K562 (cell line): ENCODE data around the gene GOLIM4. TPM values are rescaled to one million over a fixed set of nuclear protein-coding genes. Genes with fewer than 3 reads are reported as not detected.

Source experiments
- CHD7 ChIP-seq: fragments of 200-600 bp; sonication (generic); IDR thresholded peaks from one replicate; pipeline ENCODE4 v1.6.1; 2012; ENCODE audit warnings: mild to moderate bottlenecking, low read depth, low read length, inconsistent platforms
- EZH2 ChIP-seq: IDR thresholded peaks from 2 replicates; pipeline ENCODE4 v1.6.1; 2012; ENCODE audit warnings: low read depth, mild to moderate bottlenecking, inconsistent platforms, low read length, borderline replicate concordance
- HDAC6 ChIP-seq: IDR thresholded peaks from 2 replicates; pipeline ENCODE4 v1.6.1; 2012; ENCODE audit warnings: low read depth, mild to moderate bottlenecking, control low read depth, inconsistent platforms, low read length, moderate library complexity
- HNRNPH1 ChIP-seq: fragments of 200-400 bp; formaldehyde crosslinking; optimal IDR thresholded peaks from 2 replicates; pipeline ENCODE3; 2017; ENCODE audit warnings: low read depth, mild to moderate bottlenecking, low read length, moderate library complexity
- ID3 ChIP-seq, 2 experiments: fragments of 250-450 bp in 1 of 2; fragments of 450-650 bp in 1 of 2; sonication (Bioruptor Pico) in 1 of 2; IDR thresholded peaks; 2 replicates each; pipeline versions ENCODE4 v1.6.1 to v1.8.0; 2016 to 2021; ENCODE audit warnings: mild to moderate bottlenecking in 2 of 2, moderate library complexity in 2 of 2, missing compliant biosample characterization in 1 of 2, missing genetic modification characterization in 1 of 2
- NR2C2 ChIP-seq, 2 experiments: fragments of 200-800 bp in 1 of 2; sonication (Bioruptor generic) in 1 of 2; sonication (generic) in 1 of 2; formaldehyde crosslinking in 1 of 2; IDR thresholded peaks; 2 replicates each; pipeline versions ENCODE4 v1.6.1 to v1.8.0; 2016 to 2022; ENCODE audit warnings: mild to moderate bottlenecking in 1 of 2, missing compliant biosample characterization in 1 of 2, missing genetic modification characterization in 1 of 2, missing genetic modification reagents in 1 of 2
- SMAD1 ChIP-seq: fragments of 150-350 bp; IDR thresholded peaks from 2 replicates; pipeline ENCODE4 v1.6.1; 2014; ENCODE audit warnings: low read length, low read depth; ENCODE audit not compliant: partially characterized antibody
- TEAD2 ChIP-seq: fragments of 450-650 bp; IDR thresholded peaks from 2 replicates; pipeline ENCODE4 v1.6.1; 2016; ENCODE audit warnings: missing genetic modification characterization, control low read depth, missing compliant biosample characterization
- TFAP4 ChIP-seq: sonication (generic); formaldehyde crosslinking; IDR thresholded peaks from 2 replicates; pipeline ENCODE4 v1.8.0; 2022; ENCODE audit warnings: missing genetic modification reagents, mild to moderate bottlenecking, moderate library complexity, borderline replicate concordance
- ZNF224 ChIP-seq: sonication (generic); formaldehyde crosslinking; IDR thresholded peaks from 2 replicates; pipeline ENCODE4 v1.8.0; 2022; ENCODE audit warnings: mild to moderate bottlenecking, missing genetic modification reagents
- polyA plus RNA-seq, 8 experiments: library from polyadenylated mRNA; depleted of rRNA in 4 of 8; stranded (reverse) in 5 of 8; unstranded in 3 of 8; fragments of >200 nt; fragmentation: Nextera tagmentation in 2 of 8; fragmentation: Illumina TruSeq in 1 of 8; extraction: Ambion mirVana in 2 of 8; extraction: Trizol in 1 of 8; gene quantifications; 2 replicates each; pipeline versions ENCODE4 v1.2.1 to v1.2.3, GENCODE V29; 2011 to 2014; ENCODE audit warnings: inconsistent platforms in 1 of 8, missing spikeins in 1 of 8
- total RNA-seq, 7 experiments: library from RNA; depleted of rRNA in 6 of 7; stranded (reverse); fragments of >200 nt in 6 of 7; fragmentation: Illumina TruSeq in 2 of 7; extraction: Trizol in 2 of 7; gene quantifications; 2 replicates each; pipeline versions ENCODE4 v1.2.1 to v1.2.3, GENCODE V29; 2011 to 2021; ENCODE audit warnings: low replicate concordance in 1 of 7

GOLIM4 gene
- total and polyA plus RNA-seq, 9 of the 15 experiments (the other 6 are each of a cell fraction or from before 2014, with no cell fraction given) = 9.3 to 39.4 (median 31.0) TPM

- no peak for TF ChIP-seq NR2C2 (CRISPR knock-in tag; IDR thresholded peaks at IDR 0.05)
- TF ChIP-seq NR2C2 (tag; IDR thresholded peaks at IDR 0.05) = no peak
- no peak for TF ChIP-seq ID3 (CRISPR knock-in tag; IDR thresholded peaks at IDR 0.05)
- no peak for TF ChIP-seq ID3 (tag; IDR thresholded peaks at IDR 0.05)
- TF ChIP-seq HNRNPH1 = no peak
- TF ChIP-seq TEAD2 = no peak
- no peak for TF ChIP-seq ZNF224 (CRISPR knock-in tag)
- no peak for TF ChIP-seq SMAD1
- TF ChIP-seq HDAC6 = no peak
- TF ChIP-seq CHD7 = no peak
- no peak for TF ChIP-seq TFAP4
- no peak for TF ChIP-seq EZH2
- TF ChIP-seq, all 486 proteins: peak for 0
These were observed 104.5 kb downstream of the GOLIM4 start (continued) for GRCh38 chr3:167991213-167991612.
